HepG2 (cell line): ENCODE data around the gene ARHGAP21. TPM values are rescaled to one million over a fixed set of nuclear protein-coding genes. Genes with fewer than 3 reads are reported as not detected.
A peak's percentile ranks its signal among the peaks of the same experiment; 100 is the strongest.

Source experiments
- ATAC-seq: fragments of 200-7000 bp; cut with Tn5 transposase; 3 replicates; pipeline ENCODE4 v1.9.1; 2020; ENCODE audit warnings: mild to moderate bottlenecking, moderate library complexity
- BruUV-seq: library from RNA; stranded (reverse); fragments of 400-500 nt; replicated peaks from 2 replicates; lab custom pipeline; 2021; lab: Mats Ljungman, UMichigan
- CTCF ChIA-PET: fragments of 300-600 bp; formaldehyde crosslinking; extraction: SDS; loops from one replicate; lab custom pipeline; 2021; ENCODE audit warnings: low total read pairs, inconsistent platforms, low intra/inter-chr PET ratio; lab: Yijun Ruan, JAX
- POLR2A ChIA-PET: fragments of 350-600 bp; sonication (Branson Sonifier 250); formaldehyde crosslinking; loops from one replicate; lab custom pipeline; 2020; ENCODE audit warnings: antibody characterized with exemption, inconsistent platforms; lab: Yijun Ruan, JAX
- DNase-seq: peaks from one replicate; pipeline ENCODE4 v3.0.0-alpha.2; 2015; ENCODE audit warnings: low spot score
- FAIRE-seq: peaks from 3 replicates; lab custom pipeline; 2011; peaks lifted over from hg19 to GRCh38; lab: Jason Lieb, UNC
- H2AFZ ChIP-seq: one replicate; pipeline ENCODE4 v1.6.1; 2011; ENCODE audit warnings: low read length, inconsistent platforms
- H3K27ac ChIP-seq: fragments of 300-600 bp; 3 replicates; pipeline ENCODE4 v1.8.0; 2011; ENCODE audit warnings: mixed run types, mild to moderate bottlenecking, mixed read lengths, low read length, inconsistent platforms; ENCODE audit not compliant: insufficient read depth; ENCODE audit errors: extremely low read length
- H3K27me3 ChIP-seq, 2 experiments: fragments of 200-600 bp in 1 of 2; 2 replicates in 1 of 2; 3 replicates in 1 of 2; pipeline versions ENCODE4 v1.6.0 to v1.8.0; 2011; ENCODE audit warnings: low read length in 2 of 2, mild to moderate bottlenecking in 2 of 2, moderate library complexity in 2 of 2, inconsistent platforms in 1 of 2; ENCODE audit not compliant: insufficient read depth in 2 of 2, control insufficient read depth in 1 of 2
- H3K36me3 ChIP-seq, 2 experiments: fragments of 200-600 bp in 1 of 2; replicated peaks in 1 of 2; 2 replicates in 1 of 2; 3 replicates in 1 of 2; pipeline versions ENCODE4 v1.5.1 to v1.8.0; 2011; ENCODE audit warnings: low read length in 2 of 2, inconsistent platforms in 1 of 2; ENCODE audit not compliant: insufficient read depth in 2 of 2, control insufficient read depth in 1 of 2
- H3K4me1 ChIP-seq: 2 replicates; pipeline ENCODE4 v1.5.1; 2012; ENCODE audit warnings: low read length, inconsistent platforms; ENCODE audit not compliant: insufficient read depth
- H3K4me2 ChIP-seq: 2 replicates; pipeline ENCODE4 v1.6.0; 2011; ENCODE audit warnings: low read depth, low read length, inconsistent platforms
- H3K4me3 ChIP-seq, 3 experiments: fragments of 200-600 bp in 1 of 3; sonication (generic), shearing (Covaris generic) in 1 of 3; replicated peaks in 1 of 3; 2 replicates each; pipeline ENCODE4 v1.5.1; 2011 to 2016; ENCODE audit warnings: low read length in 3 of 3, inconsistent platforms in 2 of 3, low read depth in 2 of 3, mild to moderate bottlenecking in 2 of 3, control low read depth in 1 of 3, mixed read lengths in 1 of 3; ENCODE audit not compliant: insufficient read depth in 1 of 3
- H3K79me2 ChIP-seq: one replicate; pipeline ENCODE4 v1.6.1; 2011; ENCODE audit warnings: low read length, inconsistent platforms; ENCODE audit not compliant: insufficient read depth
- H3K9ac ChIP-seq: 2 replicates; pipeline ENCODE4 v1.6.0; 2011; ENCODE audit warnings: mild to moderate bottlenecking, low read depth, low read length, inconsistent platforms; ENCODE audit not compliant: insufficient read depth
- H3K9me3 ChIP-seq: 2 replicates; pipeline ENCODE4 v1.5.1; 2012; ENCODE audit warnings: mild to moderate bottlenecking, low read length
- H4K20me1 ChIP-seq: 2 replicates; pipeline ENCODE4 v1.6.0; 2011; ENCODE audit warnings: inconsistent platforms, mild to moderate bottlenecking, low read length, moderate library complexity; ENCODE audit not compliant: insufficient read depth
- CREB1 ChIP-seq, 2 experiments: fragments of 450-650 bp in 1 of 2; IDR thresholded peaks; 2 replicates each; pipeline ENCODE4 v1.6.1; 2016 to 2017; ENCODE audit warnings: control low read depth in 1 of 2, mild to moderate bottlenecking in 1 of 2, missing compliant biosample characterization in 1 of 2, missing genetic modification characterization in 1 of 2
- PHF21A ChIP-seq: sonication (generic); formaldehyde crosslinking; IDR thresholded peaks from 2 replicates; pipeline ENCODE4 v1.5.0; 2020; ENCODE audit warnings: mild to moderate bottlenecking, missing genetic modification reagents
- PRDM10 ChIP-seq: sonication (generic); formaldehyde crosslinking; IDR thresholded peaks from 2 replicates; pipeline ENCODE4 v1.4.0; 2020; ENCODE audit warnings: low read depth, missing genetic modification reagents
- TOE1 ChIP-seq: sonication (generic); formaldehyde crosslinking; IDR thresholded peaks from 2 replicates; pipeline ENCODE4 v1.4.0; 2020; ENCODE audit warnings: mild to moderate bottlenecking, missing genetic modification reagents
- ZNF720 ChIP-seq: sonication (generic); formaldehyde crosslinking; IDR thresholded peaks from 2 replicates; pipeline ENCODE4 v1.4.0; 2020; ENCODE audit warnings: missing genetic modification reagents
- ZNF775 ChIP-seq: sonication (generic); formaldehyde crosslinking; IDR thresholded peaks from 2 replicates; pipeline ENCODE4 v1.4.0; 2020; ENCODE audit warnings: missing genetic modification reagents, mild to moderate bottlenecking, moderate library complexity, borderline replicate concordance
- WGBS: methylation state at CpG from one replicate; pipeline ENCODE4 v1.1.6; 2017; ENCODE audit warnings: low lambda C conversion rate; 5-methylcytosine and 5-hydroxymethylcytosine counted together
- in situ Hi-C: cut with HindIII; loops from 2 replicates; pipeline ENCODE4 v1.10.0; 2017; ENCODE audit warnings: low pct_unique_long_range_greater_than_20kb; ENCODE audit not compliant: extremely low pct_ligation_motif_present
- intact Hi-C: fragments of 100-400 bp; cut with micrococcal nuclease; formaldehyde crosslinking; loops from one replicate; pipeline ENCODE4 v1.10.0; 2022; ENCODE audit not compliant: unreplicated experiment
- polyA plus RNA-seq, 8 experiments: library from polyadenylated mRNA; depleted of rRNA in 3 of 8; stranded (reverse) in 7 of 8; unstranded in 1 of 8; fragments of >200 nt; fragmentation: Illumina TruSeq in 4 of 8; extraction: Trizol in 4 of 8; gene quantifications; 2 replicates each; pipeline versions ENCODE4 v1.2.1 to v1.2.3, GENCODE V29; 2011 to 2016; ENCODE audit warnings: low read depth in 4 of 8, missing spikeins in 1 of 8, mixed read lengths in 1 of 8; ENCODE audit not compliant: insufficient read depth in 1 of 8
- total RNA-seq, 5 experiments: library from RNA; depleted of rRNA; stranded (reverse); fragments of >200 nt; fragmentation: Illumina TruSeq; extraction: Trizol; gene quantifications; 2 replicates each; pipeline ENCODE4 v1.2.3, GENCODE V29; 2016; ENCODE audit warnings: low read depth in 1 of 5

ARHGAP21 gene
- total and polyA plus RNA-seq, 2 of the 13 experiments (the other 11 are each of a cell fraction or from before 2014, with no cell fraction given): 23.9 to 26.6 TPM

- no peak overlapping the region for H3K4me3 ChIP-seq
- no peak overlapping the region for H3K9ac ChIP-seq
- H3K27ac ChIP-seq: no peak overlapping the region
- H2AFZ ChIP-seq: no peak overlapping the region
- no peaks in the 10 kb centered on the region for H4K20me1 ChIP-seq
- DNase-seq (no peak), ATAC-seq (no peak; the same call in 2 of the 3 replicates), FAIRE-seq (no peak)
- intact Hi-C loops (no loop called here), in situ Hi-C loops (no loop called here)
- no peaks in the 10 kb centered on the region for H3K79me2 ChIP-seq
- CTCF ChIA-PET: no interaction called here
- POLR2A ChIA-PET: no interaction called here
- TF ChIP-seq ZNF775 (CRISPR knock-in tag) (no peak), CREB1 (IDR thresholded peaks at IDR 0.05) (0 out of 2 replicates have a peak, but pooled peaks have one; percentile 23), CREB1 (CRISPR knock-in tag; IDR thresholded peaks at IDR 0.05) (no peak)
- no peaks in the 10 kb centered on the region for H3K9me3 ChIP-seq
- H3K4me2 ChIP-seq: no peak overlapping the region
- BruUV-seq: no TSS peak
- H3K27me3 ChIP-seq: peaks cover 3 to 9% of the 10 kb centered on the region in 2 experiments; a peak in 3 of 5 replicates
- no peaks in the 10 kb centered on the region for H3K4me1 ChIP-seq
- H3K36me3 ChIP-seq: no peaks in the 10 kb centered on the region
- WGBS: 27% methylated on average over 8 of the region's 9 CpGs
These were observed 152.8 kb downstream of the ARHGAP21 start for GRCh38 chr10:24570658-24571426.

- in situ Hi-C loops (no loop called here), intact Hi-C loops (no loop called here)
- H3K9ac ChIP-seq: no peak overlapping the region
- TF ChIP-seq ZNF720 (no peak), PHF21A (CRISPR knock-in tag) (no peak), PRDM10 (CRISPR knock-in tag) (no peak), TOE1 (CRISPR knock-in tag) (no peak)
- H3K27ac ChIP-seq: no peak overlapping the region
- no TSS peak for BruUV-seq
- FAIRE-seq (no peak), DNase-seq (no peak), ATAC-seq (peak; percentile 45)
- H3K4me2 ChIP-seq: no peak overlapping the region
- H4K20me1 ChIP-seq: no peaks in the 10 kb centered on the region
- H3K4me1 ChIP-seq: no peaks in the 10 kb centered on the region
- POLR2A ChIA-PET: no interaction called here
- 40% methylated on average over 11 of the region's 12 CpGs for WGBS
- CTCF ChIA-PET: no interaction called here
- H3K79me2 ChIP-seq: no peaks in the 10 kb centered on the region
- H3K4me3 ChIP-seq: no peak overlapping the region
- H3K27me3 ChIP-seq: peaks cover 3 to 9% of the 10 kb centered on the region in 2 experiments; a peak in 3 of 5 replicates
- no peaks in the 10 kb centered on the region for H3K36me3 ChIP-seq
- H3K9me3 ChIP-seq: no peaks in the 10 kb centered on the region
- H2AFZ ChIP-seq: no peak overlapping the region
These were observed 153.6 kb downstream of the ARHGAP21 start for GRCh38 chr10:24569828-24570657.
